ENCODE data around the gene MAMLD1.

DNA sequence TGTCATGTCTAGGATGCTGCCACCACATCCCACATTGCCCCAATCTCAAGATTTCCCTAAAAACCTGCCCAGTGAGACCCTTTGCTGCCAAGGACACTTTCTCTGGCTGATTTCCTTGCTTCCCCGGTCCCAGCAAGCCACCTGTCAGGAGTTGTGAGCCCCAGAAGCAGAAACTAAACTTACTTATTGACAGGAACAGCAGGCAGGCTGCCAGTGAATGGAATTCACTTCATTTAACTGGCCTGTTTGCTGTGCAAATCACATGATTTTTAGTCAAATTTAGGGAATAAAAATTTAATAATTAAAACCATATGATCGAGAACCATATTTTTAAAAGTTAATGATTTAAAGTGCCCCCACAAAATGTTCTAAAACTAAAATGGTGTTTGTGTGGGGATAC, 48.5 kb downstream of the MAMLD1 start:
- TF ChIP-seq, protein P1, sequence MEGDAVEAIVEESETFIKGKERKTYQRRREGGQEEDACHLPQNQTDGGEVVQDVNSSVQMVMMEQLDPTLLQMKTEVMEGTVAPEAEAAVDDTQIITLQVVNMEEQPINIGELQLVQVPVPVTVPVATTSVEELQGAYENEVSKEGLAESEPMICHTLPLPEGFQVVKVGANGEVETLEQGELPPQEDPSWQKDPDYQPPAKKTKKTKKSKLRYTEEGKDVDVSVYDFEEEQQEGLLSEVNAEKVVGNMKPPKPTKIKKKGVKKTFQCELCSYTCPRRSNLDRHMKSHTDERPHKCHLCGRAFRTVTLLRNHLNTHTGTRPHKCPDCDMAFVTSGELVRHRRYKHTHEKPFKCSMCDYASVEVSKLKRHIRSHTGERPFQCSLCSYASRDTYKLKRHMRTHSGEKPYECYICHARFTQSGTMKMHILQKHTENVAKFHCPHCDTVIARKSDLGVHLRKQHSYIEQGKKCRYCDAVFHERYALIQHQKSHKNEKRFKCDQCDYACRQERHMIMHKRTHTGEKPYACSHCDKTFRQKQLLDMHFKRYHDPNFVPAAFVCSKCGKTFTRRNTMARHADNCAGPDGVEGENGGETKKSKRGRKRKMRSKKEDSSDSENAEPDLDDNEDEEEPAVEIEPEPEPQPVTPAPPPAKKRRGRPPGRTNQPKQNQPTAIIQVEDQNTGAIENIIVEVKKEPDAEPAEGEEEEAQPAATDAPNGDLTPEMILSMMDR (IDR thresholded peaks at IDR 0.05) = no peak
- no peak for TF ChIP-seq POLR2A (IDR thresholded peaks at IDR 0.05)
- no peak for TF ChIP-seq EP300 (IDR thresholded peaks at IDR 0.05)

All from gastroesophageal sphincter (tissue), 3 donors.